Large intestine (tissue), 3 donors: ENCODE data around the gene ROBO2. TPM values are rescaled to one million over a fixed set of nuclear protein-coding genes. Genes with fewer than 3 reads are reported as not detected.
"Not testable (repeated sequence)": the region's sequence is repeated elsewhere in the genome, so short reads cannot be mapped to it uniquely, and the experiment has no call there.

Experiments used
- DNase-seq, 2 donors: peaks; one replicate each; pipeline versions ENCODE4 v3.0.0 to v3.0.0-alpha.2; 2013
- H3K27ac ChIP-seq: one replicate; pipeline ENCODE4 v1.5.1; 2013; ENCODE audit warnings: low read length
- H3K27me3 ChIP-seq: 2 replicates; pipeline ENCODE4 v1.6.1; 2013; ENCODE audit warnings: low read length; ENCODE audit not compliant: control insufficient read depth, insufficient read depth
- H3K36me3 ChIP-seq: 2 replicates; pipeline ENCODE4 v1.6.1; 2013; ENCODE audit warnings: low read length; ENCODE audit not compliant: control insufficient read depth, insufficient read depth
- H3K4me1 ChIP-seq: one replicate; pipeline ENCODE4 v1.6.1; 2013; ENCODE audit warnings: low read length; ENCODE audit not compliant: control insufficient read depth, insufficient read depth
- H3K4me3 ChIP-seq: one replicate; pipeline ENCODE4 v1.5.1; 2013; ENCODE audit warnings: low read length
- H3K9me3 ChIP-seq: one replicate; pipeline ENCODE4 v1.6.1; 2013; ENCODE audit warnings: mild to moderate bottlenecking, low read depth, low read length, moderate library complexity; ENCODE audit not compliant: control insufficient read depth
- WGBS: methylation state at CpG from one replicate; pipeline ENCODE4 v1.1.5; 2013; ENCODE audit warnings: low lambda C conversion rate; ENCODE audit not compliant: insufficient coverage; 5-methylcytosine and 5-hydroxymethylcytosine counted together
- polyA plus RNA-seq: library from polyadenylated mRNA; unstranded; fragments of 120-200 nt; gene quantifications from one replicate; pipeline ENCODE4 v1.2.1, GENCODE V29; 2013

Gene ROBO2
- polyA plus RNA-seq, 1 donor, result 9.6 TPM

GRCh38 chr3:77377717-77378116 is 337.8 kb downstream of the ROBO2 start:
- Histone ChIP-seq H3K4me1 (no peaks in the 10 kb centered on the region), H3K4me3 (no peak overlapping the region), H3K9me3 (no peaks in the 10 kb centered on the region), H3K36me3 (no peaks in the 10 kb centered on the region), H3K27me3 (no peaks in the 10 kb centered on the region), H3K27ac (no peak overlapping the region)
- WGBS, result no CpG with 5 or more reads among the region's 1 CpG
- DNase-seq, result no peak

DNA sequence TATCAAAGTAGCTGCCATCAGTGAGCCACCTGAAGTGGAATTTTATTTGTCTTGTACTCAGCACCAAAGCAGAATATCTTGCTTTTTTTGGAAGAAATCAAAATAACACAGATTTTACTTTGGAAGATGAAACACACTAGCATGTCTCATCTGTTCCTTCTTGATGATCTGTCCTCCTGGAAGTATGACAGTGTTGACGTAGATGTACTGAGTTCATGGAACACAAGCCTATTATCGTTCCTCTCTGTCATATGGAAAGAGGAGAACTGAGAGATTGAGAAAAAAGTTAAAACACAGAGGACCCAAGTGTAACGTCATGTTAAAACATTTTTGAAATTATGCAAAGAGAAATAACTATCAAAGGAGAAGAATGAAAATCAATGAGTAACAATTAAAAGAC is 340.2 kb downstream of the ROBO2 start:
- H3K27ac ChIP-seq, result no peak overlapping the region
- no peak overlapping the region for H3K4me3 ChIP-seq
- no peaks in the 10 kb centered on the region for H3K36me3 ChIP-seq
- H3K9me3 ChIP-seq, result no peaks in the 10 kb centered on the region
- H3K4me1 ChIP-seq, result no peaks in the 10 kb centered on the region
- WGBS, result 100% methylated on average over 1 of the region's 3 CpGs
- H3K27me3 ChIP-seq, result no peaks in the 10 kb centered on the region
- DNase-seq, result no peak

DNA sequence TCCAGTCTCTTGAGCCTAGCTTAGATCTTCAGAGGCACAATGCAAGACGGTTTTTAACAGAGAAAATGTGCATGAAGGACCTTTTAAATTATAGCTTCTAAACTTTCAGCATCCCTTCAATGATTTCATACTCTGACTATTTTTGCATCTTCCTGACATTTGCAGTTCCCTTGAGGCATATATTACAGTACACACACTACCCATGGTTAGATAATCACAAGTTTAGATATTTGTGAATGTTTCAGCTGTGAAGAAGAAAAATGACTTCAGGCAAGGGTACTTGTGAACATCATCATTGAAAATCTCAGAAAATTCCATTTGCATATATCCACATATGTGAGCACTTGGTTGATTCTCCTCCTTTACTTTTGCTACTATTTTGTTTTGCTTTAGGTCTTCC is 341.5 kb downstream of the ROBO2 start:
- H3K27me3 ChIP-seq, result no peaks in the 10 kb centered on the region
- WGBS, result 0% methylated on average over 1 of the region's 1 CpG
- DNase-seq, result no peak
- no peak overlapping the region for H3K27ac ChIP-seq
- H3K4me1 ChIP-seq, result no peaks in the 10 kb centered on the region
- H3K9me3 ChIP-seq, result no peaks in the 10 kb centered on the region
- no peak overlapping the region for H3K4me3 ChIP-seq
- no peaks in the 10 kb centered on the region for H3K36me3 ChIP-seq

DNA sequence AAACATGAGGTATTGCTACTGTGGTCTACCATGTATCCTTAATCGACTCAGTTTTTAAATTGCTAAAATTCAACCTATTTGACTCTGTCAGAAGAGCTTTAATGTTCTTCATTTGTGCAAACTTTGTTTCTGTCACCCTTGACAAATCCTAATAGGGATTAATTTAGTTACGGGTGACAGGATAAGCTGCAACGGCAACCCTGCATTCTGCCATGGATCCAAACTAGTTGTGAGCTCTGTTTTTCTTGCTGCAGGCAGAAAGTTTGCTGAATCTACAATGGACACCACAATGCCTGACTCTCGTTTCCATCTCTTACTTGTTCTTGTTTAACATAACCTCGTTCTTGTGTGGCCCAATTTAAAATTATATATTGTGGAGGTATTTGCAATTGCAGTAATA is 352.3 kb downstream of the ROBO2 start:
- WGBS, result 82% methylated on average over 3 of the region's 5 CpGs
- Histone ChIP-seq H3K9me3 (no peaks in the 10 kb centered on the region), H3K36me3 (no peaks in the 10 kb centered on the region), H3K4me3 (no peak overlapping the region), H3K27me3 (no peaks in the 10 kb centered on the region), H3K27ac (no peak overlapping the region), H3K4me1 (no peaks in the 10 kb centered on the region)
- no peak for DNase-seq

- Histone ChIP-seq H3K9me3 (no peaks in the 10 kb centered on the region), H3K36me3 (no peaks in the 10 kb centered on the region), H3K27me3 (no peaks in the 10 kb centered on the region), H3K4me3 (no peak overlapping the region), H3K4me1 (no peaks in the 10 kb centered on the region), H3K27ac (no peak overlapping the region)
- DNase-seq, result no peak
- 89% methylated on average over 2 of the region's 5 CpGs for WGBS
Measured at GRCh38 chr3:77394046-77394445, 354.1 kb downstream of the ROBO2 start.

- Histone ChIP-seq H3K27ac (no peak overlapping the region), H3K27me3 (no peaks in the 10 kb centered on the region), H3K36me3 (no peaks in the 10 kb centered on the region), H3K9me3 (no peaks in the 10 kb centered on the region), H3K4me3 (no peak overlapping the region), H3K4me1 (no peaks in the 10 kb centered on the region)
- WGBS, result no CpG with 5 or more reads among the region's 1 CpG
- DNase-seq, result no peak
Measured at GRCh38 chr3:77404871-77405270, 365.0 kb downstream of the ROBO2 start.

GRCh38 chr3:77407441-77407840 is 367.5 kb downstream of the ROBO2 start:
- WGBS, result 64% methylated on average over 2 of the region's 3 CpGs
- H3K36me3 ChIP-seq, result no peaks in the 10 kb centered on the region
- no peak overlapping the region for H3K27ac ChIP-seq
- no peaks in the 10 kb centered on the region for H3K27me3 ChIP-seq
- H3K4me1 ChIP-seq, result no peaks in the 10 kb centered on the region
- H3K9me3 ChIP-seq, result no peaks in the 10 kb centered on the region
- H3K4me3 ChIP-seq, result no peak overlapping the region
- no peak for DNase-seq

DNA sequence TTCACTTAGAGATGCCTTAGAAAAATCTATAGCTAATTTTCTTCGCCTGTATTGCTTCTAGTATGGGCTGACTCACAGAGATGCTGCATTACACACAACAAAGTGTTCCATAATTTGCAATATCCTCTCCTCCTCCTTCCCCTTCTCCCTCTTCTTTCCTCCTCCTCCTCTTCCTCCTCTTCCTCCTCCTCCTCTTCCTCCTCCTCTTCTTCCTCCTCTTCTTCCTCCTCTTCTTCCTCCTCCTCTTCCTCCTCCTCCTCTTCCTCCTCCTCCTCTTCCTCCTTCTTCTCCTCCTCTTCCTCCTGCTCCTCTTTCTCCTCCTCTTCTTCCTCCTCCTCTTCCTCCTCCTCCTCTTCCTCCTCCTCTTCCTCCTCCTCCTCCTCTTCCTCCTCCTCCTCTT is 370.4 kb downstream of the ROBO2 start:
- 100% methylated on average over 1 of the region's 1 CpG for WGBS
- not testable (repeated sequence) for H3K4me3 ChIP-seq

GRCh38 chr3:77411334-77411733 is 371.4 kb downstream of the ROBO2 start:
- Histone ChIP-seq H3K27ac (no peak overlapping the region), H3K27me3 (no peaks in the 10 kb centered on the region), H3K4me1 (no peaks in the 10 kb centered on the region), H3K36me3 (no peaks in the 10 kb centered on the region), H3K4me3 (no peak overlapping the region), H3K9me3 (peaks cover 3% of the 10 kb centered on the region)
- DNase-seq, result no peak
- 86% methylated on average over 1 of the region's 2 CpGs for WGBS

More for the DNA sequence above, 370.4 kb downstream of the ROBO2 start:
- not testable (repeated sequence) for H3K4me1 ChIP-seq, H3K36me3 ChIP-seq, H3K27ac ChIP-seq, H3K27me3 ChIP-seq, DNase-seq, H3K9me3 ChIP-seq

- no peaks in the 10 kb centered on the region for H3K27me3 ChIP-seq
- no peak for DNase-seq
- no CpG with 5 or more reads among the region's 4 CpGs for WGBS
- H3K27ac ChIP-seq, result no peak overlapping the region
- H3K9me3 ChIP-seq, result peaks cover 3% of the 10 kb centered on the region
- no peaks in the 10 kb centered on the region for H3K4me1 ChIP-seq
- no peak overlapping the region for H3K4me3 ChIP-seq
- no peaks in the 10 kb centered on the region for H3K36me3 ChIP-seq
Measured at GRCh38 chr3:77412021-77412438, 372.1 kb downstream of the ROBO2 start.

DNA sequence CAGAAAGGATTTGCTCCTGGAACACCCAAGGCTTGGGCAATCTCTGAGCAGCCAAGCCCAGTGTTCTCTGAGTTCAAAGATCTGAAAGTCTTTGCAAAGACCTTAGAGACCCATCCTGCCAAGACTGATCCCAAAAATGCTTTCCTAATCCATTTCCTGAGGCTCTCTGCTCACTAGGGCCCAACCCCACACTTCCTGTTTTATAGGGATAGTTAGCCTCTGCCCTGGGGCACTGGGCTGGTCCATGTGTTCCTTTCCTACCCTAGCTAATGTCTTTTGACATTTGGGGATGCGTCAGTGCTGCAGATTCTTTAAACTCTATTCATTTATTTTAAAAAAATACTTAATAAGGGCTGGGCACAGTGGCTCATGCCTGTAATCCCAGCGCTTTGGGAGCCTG is 372.7 kb downstream of the ROBO2 start:
- Histone ChIP-seq H3K4me1 (no peaks in the 10 kb centered on the region), H3K36me3 (no peaks in the 10 kb centered on the region), H3K4me3 (no peak overlapping the region), H3K9me3 (peaks cover 3% of the 10 kb centered on the region), H3K27ac (no peak overlapping the region), H3K27me3 (no peaks in the 10 kb centered on the region)
- DNase-seq, result no peak
- whole genome bisulfite sequencing, result no CpG with 5 or more reads among the region's 2 CpGs
